ENCODE measurements around the gene TFF3. TPM values are rescaled to one million over a fixed set of nuclear protein-coding genes. Genes with fewer than 3 reads are reported as not detected.
A peak's percentile ranks its signal among the peaks of the same experiment; 100 is the strongest.

Gene TFF3
- total RNA-seq, 1 donor = not detected

DNA sequence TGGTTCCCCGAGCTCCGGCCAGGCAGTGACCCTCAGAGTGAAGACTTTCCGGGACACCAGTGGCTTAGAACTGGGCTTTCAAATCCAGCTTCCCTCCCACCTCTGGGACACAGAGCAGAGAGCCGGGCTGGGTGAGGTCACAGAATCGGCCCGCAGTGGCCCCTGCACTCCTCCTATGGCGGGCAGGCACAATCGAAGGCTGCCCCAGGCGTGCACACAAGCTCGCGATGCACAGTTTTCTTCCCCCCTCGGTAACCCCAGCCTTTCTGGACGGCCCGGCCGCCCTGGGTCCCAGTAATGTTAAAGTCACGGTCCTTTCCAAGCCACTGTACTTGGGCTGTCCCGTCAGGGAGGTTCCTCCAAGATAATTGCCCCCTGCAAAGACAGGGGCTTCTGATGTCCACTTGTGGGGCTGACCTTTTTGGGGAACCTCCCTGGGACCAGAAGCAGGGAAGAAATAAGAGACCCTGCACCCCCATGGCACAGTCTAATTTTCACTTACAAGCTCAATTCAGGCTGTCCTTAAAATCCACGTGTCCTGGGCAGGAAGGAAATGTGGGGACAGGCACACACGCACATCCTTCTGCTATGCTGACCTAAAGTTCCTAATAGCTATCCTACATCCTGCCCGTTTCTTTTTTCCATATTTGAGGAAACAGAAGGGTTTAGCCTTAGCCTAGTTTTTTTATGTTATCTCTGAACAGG lies 13.7 kb downstream of the TFF3 start:
- no peak for TF ChIP-seq CTCF (IDR thresholded peaks at IDR 0.05; ENCODE audit: extremely low read depth, low read depth, low read length)
- H3K4me2 ChIP-seq (ENCODE audit: insufficient read depth, low read length) = no peak overlapping the region
- DNase-seq (ENCODE audit: insufficient read length, low spot score, missing footprints) = peak; percentile 68
- H2AFZ ChIP-seq (ENCODE audit: low read length) = no peak overlapping the region
- H3K4me1 ChIP-seq (ENCODE audit: insufficient read depth, low read length) = no peaks in the 10 kb centered on the region
- H4K20me1 ChIP-seq (ENCODE audit: insufficient read depth, low read length) = no peaks in the 10 kb centered on the region
- no peaks in the 10 kb centered on the region for H3K9me3 ChIP-seq (ENCODE audit: low read depth, low read length)
- no peaks in the 10 kb centered on the region for H3K36me3 ChIP-seq (ENCODE audit: insufficient read depth, low read length)
- H3K27ac ChIP-seq (ENCODE audit: low read depth, low read length) = no peak overlapping the region
- peaks cover 5% of the 10 kb centered on the region for H3K27me3 ChIP-seq (ENCODE audit: insufficient read depth, low read length)
- H3K79me2 ChIP-seq (ENCODE audit: insufficient read depth, low read length) = no peaks in the 10 kb centered on the region
- no peak overlapping the region for H3K4me3 ChIP-seq (ENCODE audit: insufficient read depth, low read length)

DNA sequence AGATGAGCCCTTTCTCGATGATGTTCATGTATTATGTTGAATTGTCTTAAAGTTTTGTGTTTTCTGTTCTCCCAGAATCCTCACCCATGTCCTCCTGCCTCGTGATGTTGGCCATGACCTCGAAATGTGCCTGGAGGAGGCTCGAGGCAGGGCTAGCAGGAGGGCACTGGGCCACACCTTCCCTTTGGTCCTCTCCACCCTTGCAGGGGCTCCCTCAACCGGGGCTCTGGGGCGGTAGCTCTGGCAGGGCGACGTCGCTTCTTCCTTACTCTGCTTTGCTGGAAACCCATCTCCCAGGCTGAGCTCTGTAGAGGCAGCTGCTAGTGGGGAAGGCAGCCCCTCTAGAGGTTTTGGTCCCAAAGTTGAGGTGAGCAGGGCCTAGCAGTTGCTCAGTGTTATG lies 14.3 kb downstream of the TFF3 start:
- Histone ChIP-seq H3K79me2 (ENCODE audit: insufficient read depth, low read length) (no peaks in the 10 kb centered on the region), H3K4me2 (ENCODE audit: insufficient read depth, low read length) (no peak overlapping the region), H3K4me1 (ENCODE audit: insufficient read depth, low read length) (no peaks in the 10 kb centered on the region), H3K27me3 (ENCODE audit: insufficient read depth, low read length) (peaks cover 5% of the 10 kb centered on the region), H3K36me3 (ENCODE audit: insufficient read depth, low read length) (no peaks in the 10 kb centered on the region), H3K27ac (ENCODE audit: low read depth, low read length) (no peak overlapping the region), H3K9me3 (ENCODE audit: low read depth, low read length) (no peaks in the 10 kb centered on the region), H2AFZ (ENCODE audit: low read length) (no peak overlapping the region), H3K4me3 (ENCODE audit: insufficient read depth, low read length) (no peak overlapping the region), H4K20me1 (ENCODE audit: insufficient read depth, low read length) (no peaks in the 10 kb centered on the region)
- TF ChIP-seq CTCF (IDR thresholded peaks at IDR 0.05; ENCODE audit: extremely low read depth, low read depth, low read length) = no peak
- DNase-seq (ENCODE audit: insufficient read length, low spot score, missing footprints) = peak; percentile 38

GRCh38 chr21:42300045-42300583 lies 15.1 kb downstream of the TFF3 start:
- Histone ChIP-seq H3K4me3 (ENCODE audit: insufficient read depth, low read length) (no peak overlapping the region), H3K36me3 (ENCODE audit: insufficient read depth, low read length) (no peaks in the 10 kb centered on the region), H4K20me1 (ENCODE audit: insufficient read depth, low read length) (no peaks in the 10 kb centered on the region), H3K4me2 (ENCODE audit: insufficient read depth, low read length) (no peak overlapping the region), H3K9me3 (ENCODE audit: low read depth, low read length) (no peaks in the 10 kb centered on the region), H3K27me3 (ENCODE audit: insufficient read depth, low read length) (peaks cover 5% of the 10 kb centered on the region), H2AFZ (ENCODE audit: low read length) (no peak overlapping the region), H3K27ac (ENCODE audit: low read depth, low read length) (no peak overlapping the region), H3K4me1 (ENCODE audit: insufficient read depth, low read length) (no peaks in the 10 kb centered on the region), H3K79me2 (ENCODE audit: insufficient read depth, low read length) (no peaks in the 10 kb centered on the region)
- no peak for TF ChIP-seq CTCF (IDR thresholded peaks at IDR 0.05; ENCODE audit: extremely low read depth, low read depth, low read length)
- no peak for DNase-seq (ENCODE audit: insufficient read length, low spot score, missing footprints)

- Histone ChIP-seq H3K4me2 (ENCODE audit: insufficient read depth, low read length) (no peak overlapping the region), H3K79me2 (ENCODE audit: insufficient read depth, low read length) (no peaks in the 10 kb centered on the region), H2AFZ (ENCODE audit: low read length) (no peak overlapping the region), H3K9me3 (ENCODE audit: low read depth, low read length) (no peaks in the 10 kb centered on the region), H3K27ac (ENCODE audit: low read depth, low read length) (no peak overlapping the region), H3K27me3 (ENCODE audit: insufficient read depth, low read length) (peaks cover 5% of the 10 kb centered on the region), H4K20me1 (ENCODE audit: insufficient read depth, low read length) (no peaks in the 10 kb centered on the region), H3K4me1 (ENCODE audit: insufficient read depth, low read length) (no peaks in the 10 kb centered on the region), H3K4me3 (ENCODE audit: insufficient read depth, low read length) (no peak overlapping the region), H3K36me3 (ENCODE audit: insufficient read depth, low read length) (no peaks in the 10 kb centered on the region)
- peak; percentile 59 for DNase-seq (ENCODE audit: insufficient read length, low spot score, missing footprints)
- no peak for TF ChIP-seq CTCF (IDR thresholded peaks at IDR 0.05; ENCODE audit: extremely low read depth, low read depth, low read length)
Measured at GRCh38 chr21:42299324-42300044, 15.7 kb downstream of the TFF3 start.
